HepG2 (cell line): ENCODE results near the gene F7. TPM values are rescaled to one million over a fixed set of nuclear protein-coding genes. Genes with fewer than 3 reads are reported as not detected.

ENCODE experiments used
- ASH2L ChIP-seq: fragments of 300-600, 200-600 bp; sonication (generic); IDR thresholded peaks from 2 replicates; pipeline ENCODE4 v1.7.0; 2017; ENCODE audit warnings: low read depth, mild to moderate bottlenecking, moderate library complexity, mixed read lengths, low read length; ENCODE audit not compliant: insufficient read length
- CCDC6 ChIP-seq: sonication (generic); formaldehyde crosslinking; IDR thresholded peaks from 2 replicates; pipeline ENCODE4 v1.8.1; 2022; ENCODE audit warnings: mild to moderate bottlenecking, missing genetic modification reagents, moderate library complexity
- CHD4 ChIP-seq: fragments of 200-600 bp; sonication (generic); IDR thresholded peaks from 2 replicates; pipeline ENCODE4 v1.7.0; 2017; ENCODE audit warnings: mild to moderate bottlenecking, low read length, borderline replicate concordance
- HDAC1 ChIP-seq: sonication (generic); formaldehyde crosslinking; IDR thresholded peaks from 2 replicates; pipeline ENCODE4 v1.5.1; 2020; ENCODE audit warnings: mild to moderate bottlenecking, missing genetic modification reagents
- KDM5B ChIP-seq: sonication (generic); formaldehyde crosslinking; IDR thresholded peaks from 2 replicates; pipeline ENCODE4 v1.4.0; 2020; ENCODE audit warnings: missing genetic modification reagents, mild to moderate bottlenecking, borderline replicate concordance
- MTF1 ChIP-seq: sonication (generic); formaldehyde crosslinking; IDR thresholded peaks from 2 replicates; pipeline ENCODE4 v1.5.0; 2020; ENCODE audit warnings: missing genetic modification reagents
- NFATC3 ChIP-seq: sonication (generic); formaldehyde crosslinking; IDR thresholded peaks from 2 replicates; pipeline ENCODE4 v1.5.1; 2020; ENCODE audit warnings: mild to moderate bottlenecking, missing genetic modification reagents
- PCBP2 ChIP-seq: fragments of 200-400 bp; formaldehyde crosslinking; optimal IDR thresholded peaks from 2 replicates; pipeline ENCODE3; 2018; ENCODE audit warnings: low read length, low read depth; ENCODE audit not compliant: poor library complexity, severe bottlenecking
- TRIM24 ChIP-seq: sonication (generic); formaldehyde crosslinking; IDR thresholded peaks from 2 replicates; pipeline ENCODE4 v1.8.0; 2022; ENCODE audit warnings: mild to moderate bottlenecking, missing genetic modification reagents
- ZFP62 ChIP-seq: sonication (generic); formaldehyde crosslinking; IDR thresholded peaks from 2 replicates; pipeline ENCODE4 v1.4.0; 2020; ENCODE audit warnings: missing genetic modification reagents
- ZNF33B ChIP-seq: sonication (generic); formaldehyde crosslinking; IDR thresholded peaks from 2 replicates; pipeline ENCODE4 v1.5.1; 2020; ENCODE audit warnings: mild to moderate bottlenecking, missing genetic modification reagents
- ZNF354B ChIP-seq: sonication (generic); formaldehyde crosslinking; IDR thresholded peaks from 2 replicates; pipeline ENCODE4 v1.8.0; 2022; ENCODE audit warnings: mild to moderate bottlenecking, missing genetic modification reagents
- ZNF746 ChIP-seq: sonication (generic); formaldehyde crosslinking; IDR thresholded peaks from 2 replicates; pipeline ENCODE4 v1.8.0; 2022; ENCODE audit warnings: mild to moderate bottlenecking, missing genetic modification reagents
- polyA plus RNA-seq, 8 experiments: library from polyadenylated mRNA; depleted of rRNA in 3 of 8; stranded (reverse) in 7 of 8; unstranded in 1 of 8; fragments of >200 nt; fragmentation: Illumina TruSeq in 4 of 8; extraction: Trizol in 4 of 8; gene quantifications; 2 replicates each; pipeline versions ENCODE4 v1.2.1 to v1.2.3, GENCODE V29; 2011 to 2016; ENCODE audit warnings: low read depth in 4 of 8, missing spikeins in 1 of 8, mixed read lengths in 1 of 8; ENCODE audit not compliant: insufficient read depth in 1 of 8
- total RNA-seq, 5 experiments: library from RNA; depleted of rRNA; stranded (reverse); fragments of >200 nt; fragmentation: Illumina TruSeq; extraction: Trizol; gene quantifications; 2 replicates each; pipeline ENCODE4 v1.2.3, GENCODE V29; 2016; ENCODE audit warnings: low read depth in 1 of 5
- TF ChIP-seq, protein P1 (sequence below): sonication (generic); formaldehyde crosslinking; IDR thresholded peaks from 2 replicates; pipeline ENCODE4 v1.4.0; 2020; ENCODE audit warnings: low read depth, missing genetic modification reagents
- TF ChIP-seq, protein P2 (sequence below): sonication (generic); formaldehyde crosslinking; IDR thresholded peaks from 2 replicates; pipeline ENCODE4 v1.5.0; 2020; ENCODE audit warnings: missing genetic modification reagents
- TF ChIP-seq, protein P3 (sequence below): sonication (generic); formaldehyde crosslinking; IDR thresholded peaks from 2 replicates; pipeline ENCODE4 v1.4.0; 2020; ENCODE audit warnings: missing genetic modification reagents, borderline replicate concordance
- TF ChIP-seq, protein P4 (sequence below): sonication (generic); formaldehyde crosslinking; IDR thresholded peaks from 2 replicates; pipeline ENCODE4 v1.4.0; 2020; ENCODE audit warnings: mild to moderate bottlenecking, missing genetic modification reagents
- TF ChIP-seq, protein P5 (sequence below): sonication (generic); formaldehyde crosslinking; IDR thresholded peaks from 2 replicates; pipeline ENCODE4 v1.4.0; 2020; ENCODE audit warnings: mild to moderate bottlenecking, missing genetic modification reagents, borderline replicate concordance

The F7 gene
- total and polyA plus RNA-seq, 2 of the 13 experiments (the other 11 are each of a cell fraction or from before 2014, with no cell fraction given) = 12.6 to 26.5 TPM

DNA sequence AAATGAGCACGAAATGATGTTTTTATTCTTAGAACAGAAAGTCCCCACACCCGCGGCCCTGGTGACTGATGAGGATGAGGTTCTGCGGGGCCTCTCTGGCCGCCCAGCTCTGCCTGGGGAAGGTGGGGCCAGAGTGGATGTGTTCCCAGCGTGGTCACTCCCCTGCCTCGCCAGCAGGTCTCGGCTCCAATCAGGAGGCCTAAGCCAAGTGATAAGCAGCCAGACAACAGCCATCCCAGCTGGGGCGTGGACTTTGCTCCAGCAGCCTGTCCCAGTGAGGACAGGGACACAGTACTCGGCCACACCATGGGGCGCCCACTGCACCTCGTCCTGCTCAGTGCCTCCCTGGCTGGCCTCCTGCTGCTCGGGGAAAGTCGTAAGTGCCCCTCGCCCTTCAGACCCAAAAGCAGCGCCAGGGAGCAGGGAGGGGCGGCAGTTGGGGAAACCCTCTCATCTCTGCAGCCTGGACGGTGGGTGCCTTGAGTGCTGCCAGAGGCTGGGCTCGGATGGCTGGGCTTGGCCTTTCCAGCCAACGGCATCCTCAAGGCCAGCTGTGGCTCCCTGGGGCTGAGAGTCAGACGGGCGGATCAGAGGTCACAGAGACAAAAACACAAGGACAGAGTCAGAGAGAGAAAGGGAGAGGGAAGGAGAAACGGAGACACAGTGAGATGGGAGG is 17.1 kb downstream of the F7 start, which contains the start of gene F10 (continued):
- peak; percentile 88; the same call in 1 of the 2 replicates for TF ChIP-seq KDM5B (CRISPR knock-in tag)
- TF ChIP-seq ZNF354B (CRISPR knock-in tag) = peak; percentile 98
- TF ChIP-seq, protein P1, sequence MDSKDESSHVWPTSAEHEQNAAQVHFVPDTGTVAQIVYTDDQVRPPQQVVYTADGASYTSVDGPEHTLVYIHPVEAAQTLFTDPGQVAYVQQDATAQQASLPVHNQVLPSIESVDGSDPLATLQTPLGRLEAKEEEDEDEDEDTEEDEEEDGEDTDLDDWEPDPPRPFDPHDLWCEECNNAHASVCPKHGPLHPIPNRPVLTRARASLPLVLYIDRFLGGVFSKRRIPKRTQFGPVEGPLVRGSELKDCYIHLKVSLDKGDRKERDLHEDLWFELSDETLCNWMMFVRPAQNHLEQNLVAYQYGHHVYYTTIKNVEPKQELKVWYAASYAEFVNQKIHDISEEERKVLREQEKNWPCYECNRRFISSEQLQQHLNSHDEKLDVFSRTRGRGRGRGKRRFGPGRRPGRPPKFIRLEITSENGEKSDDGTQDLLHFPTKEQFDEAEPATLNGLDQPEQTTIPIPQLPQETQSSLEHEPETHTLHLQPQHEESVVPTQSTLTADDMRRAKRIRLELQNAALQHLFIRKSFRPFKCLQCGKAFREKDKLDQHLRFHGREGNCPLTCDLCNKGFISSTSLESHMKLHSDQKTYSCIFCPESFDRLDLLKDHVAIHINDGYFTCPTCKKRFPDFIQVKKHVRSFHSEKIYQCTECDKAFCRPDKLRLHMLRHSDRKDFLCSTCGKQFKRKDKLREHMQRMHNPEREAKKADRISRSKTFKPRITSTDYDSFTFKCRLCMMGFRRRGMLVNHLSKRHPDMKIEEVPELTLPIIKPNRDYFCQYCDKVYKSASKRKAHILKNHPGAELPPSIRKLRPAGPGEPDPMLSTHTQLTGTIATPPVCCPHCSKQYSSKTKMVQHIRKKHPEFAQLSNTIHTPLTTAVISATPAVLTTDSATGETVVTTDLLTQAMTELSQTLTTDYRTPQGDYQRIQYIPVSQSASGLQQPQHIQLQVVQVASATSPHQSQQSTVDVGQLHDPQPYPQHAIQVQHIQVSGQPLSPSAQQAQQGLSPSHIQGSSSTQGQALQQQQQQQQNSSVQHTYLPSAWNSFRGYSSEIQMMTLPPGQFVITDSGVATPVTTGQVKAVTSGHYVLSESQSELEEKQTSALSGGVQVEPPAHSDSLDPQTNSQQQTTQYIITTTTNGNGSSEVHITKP (CRISPR knock-in tag) = peak; percentile 73
- TF ChIP-seq CCDC6 (CRISPR knock-in tag) = no peak; the same call in 1 of the 2 replicates
- no peak for TF ChIP-seq CHD4
- TF ChIP-seq, protein P2, sequence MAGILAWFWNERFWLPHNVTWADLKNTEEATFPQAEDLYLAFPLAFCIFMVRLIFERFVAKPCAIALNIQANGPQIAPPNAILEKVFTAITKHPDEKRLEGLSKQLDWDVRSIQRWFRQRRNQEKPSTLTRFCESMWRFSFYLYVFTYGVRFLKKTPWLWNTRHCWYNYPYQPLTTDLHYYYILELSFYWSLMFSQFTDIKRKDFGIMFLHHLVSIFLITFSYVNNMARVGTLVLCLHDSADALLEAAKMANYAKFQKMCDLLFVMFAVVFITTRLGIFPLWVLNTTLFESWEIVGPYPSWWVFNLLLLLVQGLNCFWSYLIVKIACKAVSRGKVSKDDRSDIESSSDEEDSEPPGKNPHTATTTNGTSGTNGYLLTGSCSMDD (CRISPR knock-in tag) = peak; percentile 74; the same call in 1 of the 2 replicates
- no peak for TF ChIP-seq MTF1 (CRISPR knock-in tag)
- TF ChIP-seq, protein P3, sequence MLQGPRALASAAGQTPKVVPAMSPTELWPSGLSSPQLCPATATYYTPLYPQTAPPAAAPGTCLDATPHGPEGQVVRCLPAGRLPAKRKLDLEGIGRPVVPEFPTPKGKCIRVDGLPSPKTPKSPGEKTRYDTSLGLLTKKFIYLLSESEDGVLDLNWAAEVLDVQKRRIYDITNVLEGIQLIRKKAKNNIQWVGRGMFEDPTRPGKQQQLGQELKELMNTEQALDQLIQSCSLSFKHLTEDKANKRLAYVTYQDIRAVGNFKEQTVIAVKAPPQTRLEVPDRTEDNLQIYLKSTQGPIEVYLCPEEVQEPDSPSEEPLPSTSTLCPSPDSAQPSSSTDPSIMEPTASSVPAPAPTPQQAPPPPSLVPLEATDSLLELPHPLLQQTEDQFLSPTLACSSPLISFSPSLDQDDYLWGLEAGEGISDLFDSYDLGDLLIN (CRISPR knock-in tag) = peak; percentile 87; the same call in 1 of the 2 replicates
- no peak for TF ChIP-seq ZFP62 (CRISPR knock-in tag)
- TF ChIP-seq PCBP2 = no peak
- TF ChIP-seq NFATC3 (CRISPR knock-in tag) = no peak
- TF ChIP-seq, protein P4, sequence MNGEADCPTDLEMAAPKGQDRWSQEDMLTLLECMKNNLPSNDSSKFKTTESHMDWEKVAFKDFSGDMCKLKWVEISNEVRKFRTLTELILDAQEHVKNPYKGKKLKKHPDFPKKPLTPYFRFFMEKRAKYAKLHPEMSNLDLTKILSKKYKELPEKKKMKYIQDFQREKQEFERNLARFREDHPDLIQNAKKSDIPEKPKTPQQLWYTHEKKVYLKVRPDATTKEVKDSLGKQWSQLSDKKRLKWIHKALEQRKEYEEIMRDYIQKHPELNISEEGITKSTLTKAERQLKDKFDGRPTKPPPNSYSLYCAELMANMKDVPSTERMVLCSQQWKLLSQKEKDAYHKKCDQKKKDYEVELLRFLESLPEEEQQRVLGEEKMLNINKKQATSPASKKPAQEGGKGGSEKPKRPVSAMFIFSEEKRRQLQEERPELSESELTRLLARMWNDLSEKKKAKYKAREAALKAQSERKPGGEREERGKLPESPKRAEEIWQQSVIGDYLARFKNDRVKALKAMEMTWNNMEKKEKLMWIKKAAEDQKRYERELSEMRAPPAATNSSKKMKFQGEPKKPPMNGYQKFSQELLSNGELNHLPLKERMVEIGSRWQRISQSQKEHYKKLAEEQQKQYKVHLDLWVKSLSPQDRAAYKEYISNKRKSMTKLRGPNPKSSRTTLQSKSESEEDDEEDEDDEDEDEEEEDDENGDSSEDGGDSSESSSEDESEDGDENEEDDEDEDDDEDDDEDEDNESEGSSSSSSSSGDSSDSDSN = peak; percentile 94
- TF ChIP-seq ASH2L = peak; percentile 61
- no peak for TF ChIP-seq TRIM24
- TF ChIP-seq ZNF746 (CRISPR knock-in tag) = no peak
- peak; percentile 94 for TF ChIP-seq ZNF33B (CRISPR knock-in tag)
- TF ChIP-seq HDAC1 (CRISPR knock-in tag) = peak; percentile 85
- TF ChIP-seq, protein P5, sequence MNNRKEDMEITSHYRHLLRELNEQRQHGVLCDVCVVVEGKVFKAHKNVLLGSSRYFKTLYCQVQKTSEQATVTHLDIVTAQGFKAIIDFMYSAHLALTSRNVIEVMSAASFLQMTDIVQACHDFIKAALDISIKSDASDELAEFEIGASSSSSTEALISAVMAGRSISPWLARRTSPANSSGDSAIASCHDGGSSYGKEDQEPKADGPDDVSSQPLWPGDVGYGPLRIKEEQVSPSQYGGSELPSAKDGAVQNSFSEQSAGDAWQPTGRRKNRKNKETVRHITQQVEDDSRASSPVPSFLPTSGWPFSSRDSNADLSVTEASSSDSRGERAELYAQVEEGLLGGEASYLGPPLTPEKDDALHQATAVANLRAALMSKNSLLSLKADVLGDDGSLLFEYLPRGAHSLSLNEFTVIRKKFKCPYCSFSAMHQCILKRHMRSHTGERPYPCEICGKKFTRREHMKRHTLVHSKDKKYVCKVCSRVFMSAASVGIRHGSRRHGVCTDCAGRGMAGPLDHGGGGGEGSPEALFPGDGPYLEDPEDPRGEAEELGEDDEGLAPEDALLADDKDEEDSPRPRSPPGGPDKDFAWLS (CRISPR knock-in tag) = 0 out of 2 replicates have a peak, but pooled peaks have one; percentile 87
